ENCODE results near the gene TUBA4B. TPM values are rescaled to one million over a fixed set of nuclear protein-coding genes. Genes with fewer than 3 reads are reported as not detected.

The TUBA4B gene
- total RNA-seq, 4 donors from 2014 or later = not detected

DNA sequence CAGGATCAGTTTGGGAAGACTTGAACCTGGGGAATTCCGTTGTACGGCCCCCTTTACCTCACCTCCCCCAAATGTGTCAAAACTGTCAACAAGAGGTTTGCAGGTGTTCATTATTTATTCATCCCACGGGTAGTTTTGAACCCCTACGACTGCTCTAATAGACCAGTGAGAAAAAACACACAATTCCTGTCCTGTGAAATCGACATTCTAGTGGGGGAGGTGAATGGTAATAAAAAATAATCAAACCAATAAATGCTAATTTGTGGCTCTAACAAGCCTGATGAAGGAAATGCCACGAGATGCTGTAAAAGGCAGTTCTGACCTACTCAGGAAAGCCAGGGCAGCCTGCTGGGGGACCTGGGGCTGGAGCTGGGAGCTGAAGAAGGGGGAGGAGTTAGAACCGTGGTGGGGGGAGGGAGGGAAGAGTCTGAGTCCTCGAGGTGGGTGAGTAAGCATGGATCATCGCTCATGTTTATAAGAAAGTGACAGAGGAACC lies 25.7 kb downstream of the TUBA4B start:
- H3K4me3 ChIP-seq (replicated peaks in 1 of 3) = peak overlapping the region in 1 of 3 donors; percentile 89
- intact Hi-C loops (cut with DNase I) = loop anchor here (2.0 kb wide), 1 partner anchor 16 kb away; no protein-coding TSS in a partner anchor
- no peak for DNase-seq
- H3K9me3 ChIP-seq = no peaks in the 10 kb centered on the region
- no peaks in the 10 kb centered on the region for H3K27me3 ChIP-seq
- H3K27ac ChIP-seq = peak overlapping the region; percentile 99
- 9 to 16% methylated on average over 9 of the region's 9 CpGs for WGBS, 2 donors
- peaks cover 18 to 34% of the 10 kb centered on the region in 2 donors for H3K4me1 ChIP-seq
- H3K36me3 ChIP-seq = peaks cover 22 to 27% of the 10 kb centered on the region in 2 donors
- TF ChIP-seq POLR2A (IDR thresholded peaks at IDR 0.05) = no peak
- TF ChIP-seq CTCF (IDR thresholded peaks at IDR 0.05) = peak in 1 of 6 experiments; percentile 4

DNA sequence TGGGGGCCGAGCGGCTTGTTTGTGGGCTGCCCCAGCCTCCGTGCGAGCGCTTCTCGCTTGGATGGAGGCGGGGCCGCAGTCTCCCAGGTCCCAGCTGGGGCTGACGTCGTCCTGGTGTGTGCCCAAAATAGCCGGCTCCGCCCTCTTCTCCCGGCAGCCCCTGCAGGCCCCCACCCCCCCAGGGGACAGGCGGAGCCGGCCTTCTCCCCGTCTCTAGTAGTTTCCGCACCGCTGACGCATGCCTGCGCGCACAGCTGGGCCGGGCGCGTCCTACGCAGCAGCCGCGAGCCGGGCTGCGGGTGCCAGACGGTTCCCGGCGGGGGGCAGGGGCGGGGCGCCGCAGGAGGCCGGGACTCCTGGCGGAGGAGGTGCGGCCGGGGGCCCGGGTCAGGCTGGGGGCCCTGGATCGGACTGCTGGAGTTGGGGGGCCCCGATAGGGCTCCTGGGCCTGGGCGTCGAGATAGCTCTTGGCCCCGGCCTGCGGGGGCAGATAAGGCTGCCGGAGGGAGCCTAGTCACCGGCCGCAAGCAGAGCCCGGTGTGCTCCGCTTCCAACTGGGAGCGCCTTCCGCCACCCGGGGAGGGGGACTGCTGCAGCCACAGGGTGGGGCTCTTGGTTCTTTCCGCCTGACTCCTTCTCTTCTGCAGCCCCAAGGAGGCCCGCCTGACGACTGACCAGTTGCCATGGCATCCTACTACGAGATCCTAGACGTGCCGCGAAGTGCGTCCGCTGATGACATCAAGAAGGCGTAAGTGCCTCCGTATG lies 26.3 kb downstream of the TUBA4B start, which contains the start of gene DNAJB2:
TSS of gene DNAJB2 (plus strand) at position 216 of the 765 bp plus-strand sequence. CDS start at position 684, 468 bp downstream.
- TF ChIP-seq POLR2A (IDR thresholded peaks at IDR 0.05) = peak in 1 of 2 donors; percentile 97
- no peak for TF ChIP-seq CTCF (IDR thresholded peaks at IDR 0.05)
- 0% methylated on average over 19 to 23 of the region's 65 CpGs for WGBS, 2 donors
- peak within 1 kb of the TSS; percentile 99 for H3K27ac ChIP-seq
- peak; percentile 99 for DNase-seq
- peaks cover 18 to 28% of the 10 kb centered on the region in 2 donors for H3K4me1 ChIP-seq
- no peaks in the 10 kb centered on the region for H3K27me3 ChIP-seq
- intact Hi-C loops (cut with DNase I) = loop anchor here (2.0 kb wide), 1 partner anchor 15 kb away; no protein-coding TSS in a partner anchor
- peak within 1 kb of the TSS; percentile 47 to 89 (median 74) for H3K4me3 ChIP-seq (replicated peaks in 1 of 3)
- peaks cover 29 to 32% of the 10 kb centered on the region in 2 donors for H3K36me3 ChIP-seq
- no peaks in the 10 kb centered on the region for H3K9me3 ChIP-seq

- no peak for DNase-seq
- TF ChIP-seq POLR2A (IDR thresholded peaks at IDR 0.05) (no peak), CTCF (IDR thresholded peaks at IDR 0.05) (peak in 1 of 6 experiments; percentile 16)
- no peaks in the 10 kb centered on the region for H3K9me3 ChIP-seq
- H3K27ac ChIP-seq = peak overlapping the region; percentile 99
- intact Hi-C loops (cut with DNase I) = loop anchor here (2.0 to 5.0 kb wide), 2 partner anchors 15 to 33 kb away; partner anchors contain the start of genes GLB1L and STK16
- peaks cover 18 to 25% of the 10 kb centered on the region in 2 donors for H3K4me1 ChIP-seq
- peak overlapping the region; percentile 47 to 89 (median 74) for H3K4me3 ChIP-seq (replicated peaks in 1 of 3)
- WGBS, 2 donors = 50 to 64% methylated on average over 9 to 12 of the region's 12 CpGs
- no peaks in the 10 kb centered on the region for H3K27me3 ChIP-seq
- peaks cover 36 to 39% of the 10 kb centered on the region in 2 donors for H3K36me3 ChIP-seq
Measured at GRCh38 chr2:219279916-219280516, 27.0 kb downstream of the TUBA4B start.

GRCh38 chr2:219280651-219281050 lies 27.6 kb downstream of the TUBA4B start:
- 94% methylated on average over 4 of the region's 4 CpGs for WGBS, 2 donors
- H3K4me3 ChIP-seq (replicated peaks in 1 of 3) = no peak overlapping the region
- H3K27ac ChIP-seq = peak overlapping the region in 1 of 3 donors; percentile 32

DNA sequence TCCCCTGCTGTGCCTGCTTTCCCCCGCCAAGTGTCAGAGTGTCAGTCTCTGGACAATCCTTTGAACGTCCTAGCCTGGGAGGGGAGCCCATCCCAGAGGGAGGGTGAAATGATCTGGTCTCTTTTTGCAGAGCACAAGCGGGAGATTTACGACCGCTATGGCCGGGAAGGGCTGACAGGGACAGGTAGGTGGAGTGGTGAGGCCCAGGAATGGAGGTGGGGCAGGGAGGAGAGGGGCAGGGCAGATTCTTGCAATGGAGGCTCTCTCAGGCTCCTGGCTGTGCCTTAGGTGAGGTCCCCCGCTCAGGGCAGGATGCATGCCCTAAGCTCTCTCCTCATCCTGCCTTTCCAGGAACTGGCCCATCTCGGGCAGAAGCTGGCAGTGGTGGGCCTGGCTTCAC lies 28.5 kb downstream of the TUBA4B start:
- TF ChIP-seq CTCF (IDR thresholded peaks at IDR 0.05) (no peak), POLR2A (IDR thresholded peaks at IDR 0.05) (no peak)
- H3K9me3 ChIP-seq = no peaks in the 10 kb centered on the region
- H3K27ac ChIP-seq = no peak overlapping the region
- no peaks in the 10 kb centered on the region for H3K27me3 ChIP-seq
- no peak overlapping the region for H3K4me3 ChIP-seq (replicated peaks in 1 of 3)
- no peak for DNase-seq
- 94% methylated on average over 8 of the region's 8 CpGs for WGBS, 2 donors
- H3K36me3 ChIP-seq = peaks cover 42% of the 10 kb centered on the region in 2 donors
- intact Hi-C loops (cut with DNase I) = loop anchor here (5.0 kb wide), 1 partner anchor 34 kb away; the partner anchor contains the start of genes GLB1L and STK16
- H3K4me1 ChIP-seq = peaks cover 18 to 25% of the 10 kb centered on the region in 2 donors

More at GRCh38 chr2:219280651-219281050, 27.6 kb downstream of the TUBA4B start:
- H3K4me1 ChIP-seq = peaks cover 18 to 25% of the 10 kb centered on the region in 2 donors
- no peak for DNase-seq
- H3K9me3 ChIP-seq = no peaks in the 10 kb centered on the region
- peaks cover 42% of the 10 kb centered on the region in 2 donors for H3K36me3 ChIP-seq
- no peaks in the 10 kb centered on the region for H3K27me3 ChIP-seq
- intact Hi-C loops (cut with DNase I) = loop anchor here (5.0 kb wide), 1 partner anchor 33 kb away; the partner anchor contains the start of genes GLB1L and STK16
- no peak for TF ChIP-seq POLR2A (IDR thresholded peaks at IDR 0.05)
